GM12875 (cell line): ENCODE data around the gene STOX2.

Experiments
- H3K4me3 ChIP-seq: one replicate; pipeline ENCODE4 v1.5.1; 2011; ENCODE audit warnings: low read depth, low read length, control low read depth
- TF ChIP-seq, protein P1 (sequence below): IDR thresholded peaks from 2 replicates; pipeline ENCODE4 v1.5.1; 2011; ENCODE audit warnings: low read depth, mild to moderate bottlenecking, control low read depth, inconsistent platforms, low read length, moderate library complexity, borderline replicate concordance; ENCODE audit not compliant: insufficient read depth

STOX2 gene, protein sequence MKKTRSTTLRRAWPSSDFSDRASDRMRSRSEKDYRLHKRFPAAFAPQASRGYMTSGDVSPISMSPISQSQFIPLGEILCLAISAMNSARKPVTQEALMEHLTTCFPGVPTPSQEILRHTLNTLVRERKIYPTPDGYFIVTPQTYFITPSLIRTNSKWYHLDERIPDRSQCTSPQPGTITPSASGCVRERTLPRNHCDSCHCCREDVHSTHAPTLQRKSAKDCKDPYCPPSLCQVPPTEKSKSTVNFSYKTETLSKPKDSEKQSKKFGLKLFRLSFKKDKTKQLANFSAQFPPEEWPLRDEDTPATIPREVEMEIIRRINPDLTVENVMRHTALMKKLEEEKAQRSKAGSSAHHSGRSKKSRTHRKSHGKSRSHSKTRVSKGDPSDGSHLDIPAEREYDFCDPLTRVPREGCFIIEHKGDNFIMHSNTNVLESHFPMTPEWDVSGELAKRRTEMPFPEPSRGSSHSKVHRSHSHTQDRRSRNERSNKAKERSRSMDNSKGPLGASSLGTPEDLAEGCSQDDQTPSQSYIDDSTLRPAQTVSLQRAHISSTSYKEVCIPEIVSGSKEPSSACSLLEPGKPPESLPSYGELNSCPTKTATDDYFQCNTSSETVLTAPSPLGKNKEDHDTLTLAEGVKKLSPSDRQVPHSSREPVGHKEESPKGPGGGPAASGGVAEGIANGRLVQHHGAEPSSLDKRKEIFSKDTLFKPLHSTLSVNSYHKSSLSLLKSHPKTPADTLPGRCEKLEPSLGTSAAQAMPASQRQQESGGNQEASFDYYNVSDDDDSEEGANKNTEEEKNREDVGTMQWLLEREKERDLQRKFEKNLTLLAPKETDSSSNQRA (N-terminal part only)

DNA sequence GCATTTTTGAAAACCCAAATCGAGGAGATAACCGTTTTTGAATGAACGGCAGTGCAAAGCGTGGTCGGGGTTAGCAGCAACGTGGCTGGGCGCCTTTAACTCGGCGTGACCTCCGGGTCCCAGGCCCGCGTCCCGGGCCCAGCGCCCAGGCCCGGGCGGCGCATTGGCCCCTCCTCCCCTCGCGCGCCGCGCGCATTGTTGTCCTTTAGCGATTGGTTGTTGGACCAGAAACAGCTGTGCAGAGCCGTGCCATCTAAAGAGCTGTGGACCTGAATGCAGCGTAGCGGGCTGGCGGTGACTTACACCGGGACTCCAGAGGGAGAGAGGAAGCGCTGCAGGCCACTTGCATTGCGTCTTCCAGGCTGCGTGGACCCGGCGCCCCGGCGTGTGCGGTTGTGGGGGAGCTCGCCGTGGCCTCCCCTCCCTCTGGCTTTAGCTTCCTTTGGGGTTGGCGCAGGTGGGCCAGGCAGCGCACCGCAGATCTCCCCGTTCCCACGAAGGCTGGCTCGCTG lies at the start of gene STOX2:
STOX2 (plus strand) TSS at position 227 of the 512 bp plus-strand sequence. CDS start 1,484 bp downstream, outside the sequence.
- TF ChIP-seq, protein P1, sequence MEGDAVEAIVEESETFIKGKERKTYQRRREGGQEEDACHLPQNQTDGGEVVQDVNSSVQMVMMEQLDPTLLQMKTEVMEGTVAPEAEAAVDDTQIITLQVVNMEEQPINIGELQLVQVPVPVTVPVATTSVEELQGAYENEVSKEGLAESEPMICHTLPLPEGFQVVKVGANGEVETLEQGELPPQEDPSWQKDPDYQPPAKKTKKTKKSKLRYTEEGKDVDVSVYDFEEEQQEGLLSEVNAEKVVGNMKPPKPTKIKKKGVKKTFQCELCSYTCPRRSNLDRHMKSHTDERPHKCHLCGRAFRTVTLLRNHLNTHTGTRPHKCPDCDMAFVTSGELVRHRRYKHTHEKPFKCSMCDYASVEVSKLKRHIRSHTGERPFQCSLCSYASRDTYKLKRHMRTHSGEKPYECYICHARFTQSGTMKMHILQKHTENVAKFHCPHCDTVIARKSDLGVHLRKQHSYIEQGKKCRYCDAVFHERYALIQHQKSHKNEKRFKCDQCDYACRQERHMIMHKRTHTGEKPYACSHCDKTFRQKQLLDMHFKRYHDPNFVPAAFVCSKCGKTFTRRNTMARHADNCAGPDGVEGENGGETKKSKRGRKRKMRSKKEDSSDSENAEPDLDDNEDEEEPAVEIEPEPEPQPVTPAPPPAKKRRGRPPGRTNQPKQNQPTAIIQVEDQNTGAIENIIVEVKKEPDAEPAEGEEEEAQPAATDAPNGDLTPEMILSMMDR = no peak
- H3K4me3 ChIP-seq = no peak within 1 kb of the TSS

DNA sequence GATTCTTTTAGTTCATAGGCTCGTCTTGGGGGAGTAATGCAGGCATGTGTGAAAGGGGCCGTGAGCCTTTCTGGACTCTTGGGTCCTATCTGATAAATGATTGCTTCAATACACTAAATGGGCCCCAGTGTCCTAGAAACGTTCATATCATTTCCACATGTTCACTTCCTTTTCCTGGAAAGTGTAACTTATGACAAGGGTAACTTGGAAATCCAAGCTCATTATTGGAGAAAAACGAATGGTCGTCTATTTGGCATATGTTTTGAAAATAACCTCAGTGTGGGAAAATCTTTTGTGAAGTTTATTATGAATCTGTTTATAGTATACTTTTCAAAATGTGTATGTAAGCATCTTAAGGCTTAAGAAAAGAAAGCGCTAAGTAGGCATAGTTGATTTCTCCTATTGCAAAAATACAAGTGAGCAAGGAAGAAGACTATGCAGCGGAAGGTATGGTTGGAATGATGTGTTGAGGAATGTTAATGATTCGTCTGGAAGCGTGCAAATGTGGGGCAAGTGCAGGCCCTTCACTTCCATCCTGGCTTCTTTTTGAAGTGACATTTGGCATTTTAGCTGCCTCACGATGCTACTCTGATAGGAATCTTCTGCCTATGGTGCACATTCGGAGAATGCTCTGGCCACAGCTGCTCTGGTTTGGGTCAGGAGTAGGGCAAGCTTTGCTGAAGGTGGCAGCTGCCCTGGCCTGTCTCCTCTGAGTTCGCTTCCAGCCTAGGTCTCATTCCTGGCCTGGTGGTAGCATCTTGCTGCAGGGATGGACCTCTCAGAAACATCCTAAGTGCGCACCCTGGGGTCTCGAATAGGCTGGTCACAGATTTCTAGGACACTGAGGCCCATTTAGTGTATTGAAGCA lies 49.5 kb upstream of the STOX2 start:
- TF ChIP-seq, protein P1 = no peak

DNA sequence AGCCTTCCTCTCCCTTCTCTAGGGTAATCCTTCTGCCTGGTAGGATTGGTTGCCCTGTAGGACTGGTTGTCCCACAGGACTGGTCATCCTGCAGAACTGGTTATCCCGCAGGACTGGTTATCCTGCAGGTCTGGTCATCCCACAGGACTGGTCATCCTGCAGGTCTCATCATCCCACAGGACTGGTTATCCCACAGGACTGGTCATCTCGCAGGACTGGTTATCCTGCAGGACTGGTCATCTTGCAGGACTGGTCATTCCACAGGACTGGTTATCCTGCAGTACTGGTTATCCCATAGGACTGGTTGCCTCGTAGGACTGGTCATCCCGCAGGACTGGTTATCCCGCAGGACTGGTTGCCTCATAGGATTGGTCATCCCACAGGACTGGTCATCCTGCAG lies 48.1 kb upstream of the STOX2 start:
- H3K4me3 ChIP-seq = no peak overlapping the region
- TF ChIP-seq, protein P1 = no peak

More for the DNA sequence above, 49.5 kb upstream of the STOX2 start:
- H3K4me3 ChIP-seq = no peak overlapping the region

DNA sequence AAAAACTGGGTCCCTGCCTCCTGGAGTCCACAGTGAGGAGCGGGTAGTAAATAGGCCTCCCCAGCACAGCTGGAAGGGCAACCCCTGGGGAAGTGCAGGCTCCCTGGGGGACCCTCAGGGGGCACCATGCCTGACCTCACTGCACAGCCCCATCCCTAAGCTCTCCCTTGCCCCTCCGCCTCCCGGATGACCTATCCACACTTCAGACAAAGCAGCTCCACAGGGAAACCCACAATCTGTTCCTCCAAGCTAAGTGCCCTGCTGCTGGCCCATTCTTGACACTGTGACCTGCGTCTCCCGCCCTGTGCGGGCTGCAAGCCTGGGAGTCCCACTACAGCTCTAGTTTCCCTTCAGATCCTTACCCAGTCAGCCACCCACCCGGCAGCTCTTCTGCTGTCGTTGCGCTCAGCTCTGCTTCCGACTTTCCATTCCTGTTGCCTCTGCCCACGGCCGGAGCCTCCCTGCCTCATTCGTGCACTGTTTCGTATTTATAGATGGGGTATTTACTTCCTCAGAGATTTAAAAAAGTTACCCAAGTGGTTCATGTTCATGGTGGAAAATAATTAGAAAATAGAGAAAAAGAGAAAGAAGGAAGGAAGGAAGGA lies 47.0 kb upstream of the STOX2 start:
- TF ChIP-seq, protein P1 = no peak
- no peak overlapping the region for H3K4me3 ChIP-seq

DNA sequence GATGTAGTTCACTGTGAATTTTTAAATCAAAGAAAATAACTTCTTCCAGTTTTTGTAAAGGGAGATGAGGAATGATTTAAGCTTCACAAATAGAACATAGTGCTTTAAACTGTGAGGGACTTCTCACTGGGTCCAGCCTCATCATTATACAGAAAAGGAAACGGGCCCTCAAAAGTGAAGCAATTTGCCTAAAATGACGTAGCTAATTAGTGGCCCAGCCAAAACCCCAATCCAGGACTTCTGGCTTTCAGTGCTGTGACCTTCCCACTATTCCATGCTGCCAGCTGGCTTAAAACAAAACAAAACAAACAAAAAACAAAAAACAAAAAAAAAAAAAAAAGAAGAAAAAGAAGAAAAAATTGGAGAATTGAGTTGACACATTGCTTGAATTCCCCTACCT lies 45.0 kb upstream of the STOX2 start:
- TF ChIP-seq, protein P1 = no peak
- H3K4me3 ChIP-seq = no peak overlapping the region

DNA sequence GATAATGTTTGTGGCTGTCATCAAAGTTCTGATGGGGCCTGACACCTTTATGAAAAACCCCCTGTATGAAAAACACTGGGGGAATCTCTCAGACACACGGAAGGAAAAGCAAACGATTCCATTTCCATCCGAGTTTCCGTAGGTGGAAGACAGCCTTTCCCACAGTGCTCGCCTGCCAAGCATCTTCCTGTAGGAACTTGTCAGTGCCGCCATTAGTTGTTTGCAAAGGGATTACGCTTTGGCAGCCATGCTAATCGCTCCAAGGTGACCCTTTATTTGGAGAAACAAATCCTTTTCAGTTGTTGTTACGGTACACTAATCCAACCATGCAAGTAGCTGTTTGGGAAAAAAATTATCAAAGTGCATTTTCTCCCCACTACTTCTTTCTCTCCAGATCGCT lies 44.4 kb upstream of the STOX2 start:
- TF ChIP-seq, protein P1 = no peak
- H3K4me3 ChIP-seq = no peak overlapping the region
